Stomach (tissue), 9 donors: Measurements from ENCODE around the gene FDPS. TPM values are rescaled to one million over a fixed set of nuclear protein-coding genes. Genes with fewer than 3 reads are reported as not detected.
A peak's percentile ranks its signal among the peaks of the same experiment; 100 is the strongest.
"Not testable (repeated sequence)": the region's sequence is repeated elsewhere in the genome, so short reads cannot be mapped to it uniquely, and the experiment has no call there.

Source experiments
- DNase-seq, 2 donors: peaks; one replicate each; pipeline versions ENCODE4 v3.0.0 to v3.0.0-alpha.2; 2013 to 2019
- H3K27ac ChIP-seq, 5 donors: fragments of 200-600 bp in 4 of 5; sonication (generic) in 4 of 5; one replicate each; pipeline ENCODE4 v1.5.1; 2013 to 2019; ENCODE audit warnings: mild to moderate bottlenecking in 1 of 5, moderate library complexity in 1 of 5
- H3K27me3 ChIP-seq, 3 donors: fragments of 200-600 bp; sonication (generic); one replicate each; pipeline ENCODE4 v1.5.1; 2017 to 2019; ENCODE audit warnings: mixed run types in 1 of 3
- H3K36me3 ChIP-seq, 4 donors: fragments of 200-600 bp; sonication (generic); 1 replicate in 3 of 4; 2 replicates in 1 of 4; pipeline ENCODE4 v1.5.1; 2016 to 2019
- H3K4me1 ChIP-seq, 4 donors: fragments of 200-600 bp; sonication (generic); one replicate each; pipeline ENCODE4 v1.5.1; 2016 to 2019
- H3K4me3 ChIP-seq, 4 donors: fragments of 200-600 bp; sonication (generic) in 3 of 4; one replicate each; pipeline ENCODE4 v1.5.1; 2016 to 2019; ENCODE audit warnings: mild to moderate bottlenecking in 1 of 4
- H3K9me3 ChIP-seq, 4 donors: fragments of 200-600 bp; sonication (generic); one replicate each; pipeline ENCODE4 v1.5.1; 2016 to 2019
- CTCF ChIP-seq, 7 experiments: fragments of 450-650 bp in 4 of 7; fragments of 200-600 bp in 3 of 7; sonication (generic) in 3 of 7; IDR thresholded peaks; one replicate each; pipeline ENCODE4 v1.5.1; 2016 to 2019; ENCODE audit warnings: antibody characterized with exemption in 7 of 7, control low read depth in 2 of 7, mild to moderate bottlenecking in 1 of 7
- EP300 ChIP-seq: sonication (generic); formaldehyde crosslinking; IDR thresholded peaks from one replicate; pipeline ENCODE4 v1.6.1; 2017; ENCODE audit warnings: antibody characterized with exemption
- POLR2A ChIP-seq, 4 donors: fragments of 450-650 bp; IDR thresholded peaks; one replicate each; pipeline ENCODE4 v1.6.1; 2016; ENCODE audit warnings: antibody characterized with exemption in 4 of 4, control low read depth in 2 of 4, mild to moderate bottlenecking in 1 of 4, moderate library complexity in 1 of 4
- POLR2AphosphoS5 ChIP-seq, 3 donors: sonication (generic); formaldehyde crosslinking; IDR thresholded peaks; one replicate each; pipeline ENCODE4 v1.6.1; 2016; ENCODE audit warnings: antibody characterized with exemption in 3 of 3
- WGBS, 5 donors: extraction: QIAGEN DNeasy Blood & Tissue Kit in 3 of 5; methylation state at CpG; one replicate each; pipeline versions ENCODE4 v1.1.5 to v1.1.7; 2013 to 2018; 5-methylcytosine and 5-hydroxymethylcytosine counted together
- intact Hi-C: fragments of 100-400 bp; cut with DNase I; formaldehyde crosslinking; loops from one replicate; pipeline ENCODE4 v1.15.1; 2023; ENCODE audit warnings: low total_unique reads
- polyA plus RNA-seq, 3 donors: library from polyadenylated mRNA; stranded (reverse); fragments of 200-250 nt; gene quantifications; one replicate each; pipeline ENCODE4 v1.2.3, GENCODE V29; 2013
- total RNA-seq, 5 donors: library from RNA; depleted of rRNA; stranded (reverse); fragments of >200 nt; gene quantifications; one replicate each; pipeline versions ENCODE4 v1.1.0 to v1.2.3, GENCODE V29; 2014 to 2016
- donor health status: healthy with polysubstance abuse.
- donor health status: Bipolar disorder and iron deficiency.
- donor health status: healthy.

FDPS gene
- total and polyA plus RNA-seq, 8 donors, result 27.7 to 229 (median 113) TPM

GRCh38 chr1:155326020-155326526 lies 17.4 kb downstream of the FDPS start:
- H3K4me3 ChIP-seq, result peak overlapping the region in 1 of 4 donors; percentile 96
- intact Hi-C loops, result no loop called here
- H3K36me3 ChIP-seq, result peaks cover 21 to 50% (median 48%) of the 10 kb centered on the region in 4 donors
- 77 to 83% (median 81%) methylated on average over 6 of the region's 6 CpGs for WGBS, 5 donors
- H3K27ac ChIP-seq, result peak overlapping the region in 3 of 5 donors; percentile 14 to 98 (median 96)
- peaks cover 24 to 49% (median 39%) of the 10 kb centered on the region in 4 donors for H3K4me1 ChIP-seq
- DNase-seq, result no peak
- no peaks in the 10 kb centered on the region for H3K27me3 ChIP-seq
- no peak for TF ChIP-seq POLR2A (IDR thresholded peaks at IDR 0.05)
- no peak for TF ChIP-seq EP300
- TF ChIP-seq POLR2AphosphoS5 (IDR thresholded peaks at IDR 0.05), result no peak
- TF ChIP-seq CTCF (IDR thresholded peaks at IDR 0.05), result no peak
- no peaks in the 10 kb centered on the region for H3K9me3 ChIP-seq

- no peak for DNase-seq
- 85 to 92% (median 87%) methylated on average over 3 to 7 of the region's 7 CpGs for WGBS, 5 donors
- TF ChIP-seq CTCF (IDR thresholded peaks at IDR 0.05) (no peak), POLR2A (IDR thresholded peaks at IDR 0.05) (no peak), EP300 (no peak), POLR2AphosphoS5 (IDR thresholded peaks at IDR 0.05) (no peak)
- no peaks in the 10 kb centered on the region for H3K9me3 ChIP-seq
- peaks cover 27 to 56% (median 54%) of the 10 kb centered on the region in 4 donors for H3K36me3 ChIP-seq
- H3K27me3 ChIP-seq, result no peaks in the 10 kb centered on the region
- no peak overlapping the region for H3K27ac ChIP-seq
- peaks cover 19 to 44% (median 34%) of the 10 kb centered on the region in 4 donors for H3K4me1 ChIP-seq
- H3K4me3 ChIP-seq, result no peak overlapping the region
- intact Hi-C loops, result no loop called here
Measured at GRCh38 chr1:155326631-155327037, 18.0 kb downstream of the FDPS start.

- intact Hi-C loops, result no loop called here
- H3K36me3 ChIP-seq, result peaks cover 29 to 61% (median 57%) of the 10 kb centered on the region in 4 donors
- peaks cover 13 to 30% (median 22%) of the 10 kb centered on the region in 4 donors for H3K4me1 ChIP-seq
- H3K9me3 ChIP-seq, result no peaks in the 10 kb centered on the region
- TF ChIP-seq EP300 (no peak), CTCF (IDR thresholded peaks at IDR 0.05) (no peak), POLR2A (IDR thresholded peaks at IDR 0.05) (no peak), POLR2AphosphoS5 (IDR thresholded peaks at IDR 0.05) (no peak)
- no peak for DNase-seq
- 84 to 91% (median 90%) methylated on average over 4 of the region's 4 CpGs for WGBS, 5 donors
- no peak overlapping the region for H3K27ac ChIP-seq
- no peak overlapping the region for H3K4me3 ChIP-seq
- H3K27me3 ChIP-seq, result no peaks in the 10 kb centered on the region
Measured at GRCh38 chr1:155327981-155328380, 19.3 kb downstream of the FDPS start.

- Histone ChIP-seq H3K36me3 (peaks cover 29 to 67% (median 62%) of the 10 kb centered on the region in 4 donors), H3K4me1 (peaks cover 13 to 30% (median 22%) of the 10 kb centered on the region in 4 donors)
- intact Hi-C loops, H3K9me3 ChIP-seq, H3K4me3 ChIP-seq, DNase-seq, H3K27ac ChIP-seq, H3K27me3 ChIP-seq: not testable (repeated sequence)
- WGBS, 5 donors, result 84 to 92% (median 87%) methylated on average over 7 of the region's 7 CpGs
Measured at GRCh38 chr1:155328856-155329255, 20.2 kb downstream of the FDPS start.

- H3K36me3 ChIP-seq, result peaks cover 35 to 80% (median 74%) of the 10 kb centered on the region in 4 donors
- no peaks in the 10 kb centered on the region for H3K27me3 ChIP-seq
- no peak overlapping the region for H3K4me3 ChIP-seq
- DNase-seq, result no peak
- peaks cover 10 to 25% (median 17%) of the 10 kb centered on the region in 4 donors for H3K4me1 ChIP-seq
- intact Hi-C loops, result no loop called here
- H3K27ac ChIP-seq, result no peak overlapping the region
- TF ChIP-seq EP300 (no peak), POLR2AphosphoS5 (IDR thresholded peaks at IDR 0.05) (no peak), CTCF (IDR thresholded peaks at IDR 0.05) (no peak), POLR2A (IDR thresholded peaks at IDR 0.05) (no peak)
- WGBS, 5 donors, result 87 to 90% (median 89%) methylated on average over 11 of the region's 11 CpGs
- H3K9me3 ChIP-seq, result no peaks in the 10 kb centered on the region
Measured at GRCh38 chr1:155329980-155330598, 21.4 kb downstream of the FDPS start.
